ENCODE results near the gene SETBP1. TPM values are rescaled to one million over a fixed set of nuclear protein-coding genes. Genes with fewer than 3 reads are reported as not detected.

The SETBP1 gene
- total RNA-seq, 1 experiment from 2014 or later, result 14.0 TPM

GRCh38 chr18:44838971-44839666 lies 158.4 kb downstream of the SETBP1 start:
- H3K9me3 ChIP-seq (ENCODE audit: low read depth, low read length, poor library complexity, severe bottlenecking), result no peaks in the 10 kb centered on the region
- intact Hi-C loops (cut with micrococcal nuclease; ENCODE audit: unreplicated experiment), result loop anchor here (2.0 kb wide), 1 partner anchor 54 kb away; no protein-coding TSS in a partner anchor
- TF ChIP-seq CTCF (conservative IDR thresholded peaks at IDR 0.05; ENCODE audit: low read depth, low read length), result no peak
- no peak for TF ChIP-seq EZH2 (IDR thresholded peaks at IDR 0.05; ENCODE audit: borderline replicate concordance, low read depth, low read length, poor library complexity, severe bottlenecking)
- H3K4me3 ChIP-seq (ENCODE audit: low read depth, low read length, poor library complexity, severe bottlenecking), result no peak overlapping the region
- no TSS peak for BruUV-seq (replicated peaks)
- DNase-seq (ENCODE audit: low spot score), result peak; percentile 86
- H3K27ac ChIP-seq (ENCODE audit: low read depth, low read length, poor library complexity, severe bottlenecking), result peak overlapping the region; percentile 55
- no peaks in the 10 kb centered on the region for H3K27me3 ChIP-seq (replicated peaks; ENCODE audit: insufficient read depth, low read depth, low read length, poor library complexity)
- H3K4me1 ChIP-seq (ENCODE audit: insufficient read depth, low read length, poor library complexity, severe bottlenecking), result peaks cover 22% of the 10 kb centered on the region
- no peaks in the 10 kb centered on the region for H3K36me3 ChIP-seq (ENCODE audit: insufficient read depth, low read length, poor library complexity, severe bottlenecking)
- ChIA-PET POLR2A (ENCODE audit: low non-redundant PET) (no interaction called here), CTCF (no interaction called here)

GRCh38 chr18:44840058-44840790 lies 159.5 kb downstream of the SETBP1 start:
- no peaks in the 10 kb centered on the region for H3K27me3 ChIP-seq (replicated peaks; ENCODE audit: insufficient read depth, low read depth, low read length, poor library complexity)
- intact Hi-C loops (cut with micrococcal nuclease; ENCODE audit: unreplicated experiment), result no loop called here
- H3K36me3 ChIP-seq (ENCODE audit: insufficient read depth, low read length, poor library complexity, severe bottlenecking), result no peaks in the 10 kb centered on the region
- H3K9me3 ChIP-seq (ENCODE audit: low read depth, low read length, poor library complexity, severe bottlenecking), result no peaks in the 10 kb centered on the region
- peaks cover 22% of the 10 kb centered on the region for H3K4me1 ChIP-seq (ENCODE audit: insufficient read depth, low read length, poor library complexity, severe bottlenecking)
- BruUV-seq (replicated peaks), result no TSS peak
- TF ChIP-seq CTCF (conservative IDR thresholded peaks at IDR 0.05; ENCODE audit: low read depth, low read length) (no peak), EZH2 (IDR thresholded peaks at IDR 0.05; ENCODE audit: borderline replicate concordance, low read depth, low read length, poor library complexity, severe bottlenecking) (no peak)
- H3K4me3 ChIP-seq (ENCODE audit: low read depth, low read length, poor library complexity, severe bottlenecking), result no peak overlapping the region
- no peak for DNase-seq (ENCODE audit: low spot score)
- H3K27ac ChIP-seq (ENCODE audit: low read depth, low read length, poor library complexity, severe bottlenecking), result no peak overlapping the region
- ChIA-PET POLR2A (ENCODE audit: low non-redundant PET) (no interaction called here), CTCF (no interaction called here)

GRCh38 chr18:44841221-44841620 lies 160.5 kb downstream of the SETBP1 start:
- intact Hi-C loops (cut with micrococcal nuclease; ENCODE audit: unreplicated experiment), result no loop called here
- DNase-seq (ENCODE audit: low spot score), result no peak
- ChIA-PET CTCF (no interaction called here), POLR2A (ENCODE audit: low non-redundant PET) (no interaction called here)
- H3K9me3 ChIP-seq (ENCODE audit: low read depth, low read length, poor library complexity, severe bottlenecking), result no peaks in the 10 kb centered on the region
- H3K4me1 ChIP-seq (ENCODE audit: insufficient read depth, low read length, poor library complexity, severe bottlenecking), result peaks cover 17% of the 10 kb centered on the region
- no TSS peak for BruUV-seq (replicated peaks)
- H3K36me3 ChIP-seq (ENCODE audit: insufficient read depth, low read length, poor library complexity, severe bottlenecking), result no peaks in the 10 kb centered on the region
- H3K27me3 ChIP-seq (replicated peaks; ENCODE audit: insufficient read depth, low read depth, low read length, poor library complexity), result no peaks in the 10 kb centered on the region
- H3K27ac ChIP-seq (ENCODE audit: low read depth, low read length, poor library complexity, severe bottlenecking), result no peak overlapping the region
- TF ChIP-seq EZH2 (IDR thresholded peaks at IDR 0.05; ENCODE audit: borderline replicate concordance, low read depth, low read length, poor library complexity, severe bottlenecking) (no peak), CTCF (conservative IDR thresholded peaks at IDR 0.05; ENCODE audit: low read depth, low read length) (no peak)
- no peak overlapping the region for H3K4me3 ChIP-seq (ENCODE audit: low read depth, low read length, poor library complexity, severe bottlenecking)
